Left lung (tissue), 10 donors: ENCODE data around the gene L3MBTL3. TPM values are rescaled to one million over a fixed set of nuclear protein-coding genes. Genes with fewer than 3 reads are reported as not detected.

Experiments used
- ATAC-seq: fragments of 200-7000 bp; cut with Tn5 transposase; one replicate; pipeline ENCODE4 v1.9.1; 2020; ENCODE audit warnings: moderate library complexity
- DNase-seq, 4 donors: peaks; one replicate each; pipeline ENCODE4 v3.0.0-alpha.2; 2013 to 2020
- H3K27ac ChIP-seq, 2 donors: fragments of 200-600 bp; sonication (generic) in 1 of 2; one replicate each; pipeline versions ENCODE4 v1.5.0 to v1.8.0; 2020 to 2021
- H3K27me3 ChIP-seq, 2 donors: fragments of 200-600 bp; sonication (generic) in 1 of 2; one replicate each; pipeline versions ENCODE4 v1.5.0 to v1.8.0; 2020 to 2021
- H3K36me3 ChIP-seq, 2 donors: fragments of 200-600 bp; sonication (generic) in 1 of 2; one replicate each; pipeline versions ENCODE4 v1.5.0 to v1.8.0; 2020 to 2021
- H3K4me1 ChIP-seq, 2 donors: fragments of 200-600 bp; one replicate each; pipeline ENCODE4 v1.8.0; 2021
- H3K4me3 ChIP-seq, 2 donors: fragments of 200-600 bp; sonication (generic) in 1 of 2; one replicate each; pipeline versions ENCODE4 v1.5.0 to v1.8.0; 2020 to 2021; ENCODE audit warnings: mild to moderate bottlenecking in 1 of 2
- H3K9me3 ChIP-seq, 2 donors: fragments of 200-600 bp; sonication (generic) in 1 of 2; one replicate each; pipeline versions ENCODE4 v1.5.0 to v1.8.0; 2020 to 2021
- CTCF ChIP-seq, 2 donors: fragments of 200-600 bp; sonication (generic) in 1 of 2; IDR thresholded peaks; one replicate each; pipeline versions ENCODE4 v1.5.0 to v1.8.0; 2021; ENCODE audit warnings: antibody characterized with exemption in 2 of 2
- intact Hi-C, 2 donors: fragments of 100-400 bp; cut with DNase I; formaldehyde crosslinking; loops; one replicate each; pipeline versions ENCODE4 v1.11.2 to v1.14.2; 2022
- polyA plus RNA-seq, 6 donors: library from polyadenylated mRNA; unstranded; fragments of 120-200 nt; gene quantifications; one replicate each; pipeline ENCODE4 v1.2.1, GENCODE V29; 2013; ENCODE audit not compliant: insufficient read length in 6 of 6
- total RNA-seq, 2 donors: library from RNA; stranded (reverse); fragmentation: NEBNext Ultra II Directional; extraction: Animal tissue kit (Norgen Biotek cat#: 25700); gene quantifications; one replicate each; pipeline ENCODE4 v1.2.1, GENCODE V29; 2021
- donor health status: DM: no; HTN: yes; CAD: no.
- donor health status: DM: no; HTN: no; CAD: no.

Gene L3MBTL3
- total and polyA plus RNA-seq, 8 donors: 5.7 to 28.5 (median 17.3) TPM

- no peaks in the 10 kb centered on the region for H3K36me3 ChIP-seq
- DNase-seq (no peak), ATAC-seq (no peak)
- intact Hi-C loops: no loop called here
- H3K9me3 ChIP-seq: no peaks in the 10 kb centered on the region
- H3K27ac ChIP-seq: no peak overlapping the region
- no peak overlapping the region for H3K4me3 ChIP-seq
- no peaks in the 10 kb centered on the region for H3K4me1 ChIP-seq
- no peak for TF ChIP-seq CTCF (IDR thresholded peaks at IDR 0.05)
- H3K27me3 ChIP-seq: no peaks in the 10 kb centered on the region
Measured at GRCh38 chr6:130188207-130188899, 170.0 kb downstream of the L3MBTL3 start.

GRCh38 chr6:130189531-130190397, 171.4 kb downstream of the L3MBTL3 start:
- Histone ChIP-seq H3K4me1 (no peaks in the 10 kb centered on the region), H3K27me3 (no peaks in the 10 kb centered on the region), H3K36me3 (no peaks in the 10 kb centered on the region), H3K4me3 (no peak overlapping the region), H3K27ac (no peak overlapping the region), H3K9me3 (no peaks in the 10 kb centered on the region)
- TF ChIP-seq CTCF (IDR thresholded peaks at IDR 0.05): no peak
- ATAC-seq (no peak), DNase-seq (peak in 1 of 4 donors; percentile 4)
- intact Hi-C loops: no loop called here

Other genes starting within 250 kb of the L3MBTL3 start
- gene TMEM244, start 157.3 kb upstream of the L3MBTL3 start, total RNA-seq: not detected
- gene TMEM244, start 157.3 kb upstream of the L3MBTL3 start, polyA plus RNA-seq: not detected
- gene SAMD3, start 204.4 kb downstream of the L3MBTL3 start, total RNA-seq: 1 to 10 TPM; 2.7 TPM
- 1 to 10 TPM in 3 of 6 donors, under 1 TPM in 3; 0.56 to 1.8 (median 1.1) TPM for gene SAMD3, start 204.4 kb downstream of the L3MBTL3 start, polyA plus RNA-seq